GM23248 (cell line): ENCODE data around the gene GTF2H2C_2.
A peak's percentile ranks its signal among the peaks of the same experiment; 100 is the strongest.
"Not testable (repeated sequence)": the region's sequence is repeated elsewhere in the genome, so short reads cannot be mapped to it uniquely, and the experiment has no call there.

Source experiments
- DNase-seq: peaks from one replicate; pipeline ENCODE4 v3.0.0-alpha.2; 2015
- H2AFZ ChIP-seq: fragments of 200-600 bp; sonication (generic); 2 replicates; pipeline ENCODE4 v1.6.1; 2016; ENCODE audit warnings: antibody characterized with exemption
- H3F3A ChIP-seq: fragments of 200-600 bp; sonication (generic); 2 replicates; pipeline ENCODE4 v1.6.1; 2016; ENCODE audit warnings: mild to moderate bottlenecking, antibody characterized with exemption, mixed run types; ENCODE audit not compliant: insufficient read depth
- H3K27ac ChIP-seq: fragments of 200-600 bp; sonication (generic); 2 replicates; pipeline ENCODE4 v1.5.1; 2016; ENCODE audit warnings: mild to moderate bottlenecking
- H3K27me3 ChIP-seq: fragments of 200-600 bp; sonication (generic); replicated peaks from 2 replicates; pipeline ENCODE4 v1.6.1; 2016; ENCODE audit warnings: mild to moderate bottlenecking; ENCODE audit not compliant: insufficient read depth
- H3K36me3 ChIP-seq: fragments of 200-600 bp; sonication (generic); 2 replicates; pipeline ENCODE4 v1.6.1; 2016; ENCODE audit warnings: low read depth, mild to moderate bottlenecking
- H3K4me1 ChIP-seq: fragments of 200-600 bp; sonication (generic); 2 replicates; pipeline ENCODE4 v1.6.1; 2016; ENCODE audit warnings: mild to moderate bottlenecking; ENCODE audit not compliant: insufficient read depth
- H3K4me2 ChIP-seq: fragments of 200-600 bp; sonication (generic); one replicate; pipeline ENCODE4 v1.6.1; 2016; ENCODE audit warnings: mild to moderate bottlenecking; ENCODE audit not compliant: unreplicated experiment
- H3K4me3 ChIP-seq: fragments of 200-600 bp; sonication (generic); 2 replicates; pipeline ENCODE4 v1.5.1; 2016; ENCODE audit warnings: mild to moderate bottlenecking
- H3K79me2 ChIP-seq: fragments of 200-600 bp; sonication (generic); 2 replicates; pipeline ENCODE4 v1.6.1; 2016; ENCODE audit warnings: mild to moderate bottlenecking; ENCODE audit not compliant: insufficient read depth
- H3K9ac ChIP-seq: fragments of 200-600 bp; sonication (generic); 2 replicates; pipeline ENCODE4 v1.6.1; 2016; ENCODE audit warnings: mild to moderate bottlenecking
- H3K9me2 ChIP-seq: fragments of 200-600 bp; sonication (generic); 2 replicates; pipeline ENCODE4 v1.6.1; 2016; ENCODE audit warnings: mixed run types, mild to moderate bottlenecking, moderate library complexity; ENCODE audit not compliant: insufficient read depth
- H3K9me3 ChIP-seq: fragments of 200-600 bp; sonication (generic); one replicate; pipeline ENCODE4 v1.6.1; 2017; ENCODE audit warnings: low read depth
- H4K20me1 ChIP-seq: fragments of 200-600 bp; sonication (generic); 2 replicates; pipeline ENCODE4 v1.6.0; 2016; ENCODE audit not compliant: insufficient read depth
- WGBS, 2 experiments: methylation state at CpG; one replicate each; pipeline ENCODE4 v1.1.6; 2015 to 2017; ENCODE audit warnings: low lambda C conversion rate in 2 of 2, low coverage in 1 of 2; ENCODE audit errors: missing lambda C conversion rate in 2 of 2; 5-methylcytosine and 5-hydroxymethylcytosine counted together
- in situ Hi-C: fragments of 300-500 bp; cut with MboI; formaldehyde crosslinking; loops from 2 replicates; pipeline ENCODE4 v1.15.0; 2020

The GTF2H2C_2 gene

DNA sequence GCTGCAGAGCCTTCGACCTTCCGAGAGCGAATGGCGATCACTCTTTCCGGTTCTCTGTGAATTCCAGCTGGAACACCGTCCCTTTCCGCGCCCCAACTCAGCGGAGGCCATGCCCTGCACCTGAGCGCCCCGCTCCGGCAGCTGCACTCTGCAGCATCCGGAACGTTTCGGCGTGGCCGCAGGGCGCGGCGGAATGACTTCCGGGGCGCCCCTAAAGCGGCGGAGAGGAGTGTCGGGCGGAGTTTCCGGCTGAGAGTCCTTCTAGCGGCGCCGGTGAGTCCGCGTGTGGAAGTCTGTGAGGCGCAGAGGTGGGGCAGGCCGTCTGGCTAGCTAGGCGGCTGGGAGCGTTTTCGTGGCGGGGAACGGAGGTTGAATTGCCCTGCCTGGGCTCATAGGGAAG is at the start of gene GTF2H2C_2:
Gene GTF2H2C_2, plus strand, starts transcription at position 252 of the 400 bp plus-strand sequence.
- H3K9me2 ChIP-seq, H3K4me2 ChIP-seq, H3K9ac ChIP-seq, H4K20me1 ChIP-seq, in situ Hi-C loops, H3K79me2 ChIP-seq, H3K27ac ChIP-seq, H3K27me3 ChIP-seq, H2AFZ ChIP-seq, DNase-seq, H3K4me1 ChIP-seq, H3K9me3 ChIP-seq, H3K4me3 ChIP-seq, H3F3A ChIP-seq, H3K36me3 ChIP-seq: not testable (repeated sequence)
- WGBS, 2 experiments = no CpG with 5 or more reads among the region's 39 CpGs

DNA sequence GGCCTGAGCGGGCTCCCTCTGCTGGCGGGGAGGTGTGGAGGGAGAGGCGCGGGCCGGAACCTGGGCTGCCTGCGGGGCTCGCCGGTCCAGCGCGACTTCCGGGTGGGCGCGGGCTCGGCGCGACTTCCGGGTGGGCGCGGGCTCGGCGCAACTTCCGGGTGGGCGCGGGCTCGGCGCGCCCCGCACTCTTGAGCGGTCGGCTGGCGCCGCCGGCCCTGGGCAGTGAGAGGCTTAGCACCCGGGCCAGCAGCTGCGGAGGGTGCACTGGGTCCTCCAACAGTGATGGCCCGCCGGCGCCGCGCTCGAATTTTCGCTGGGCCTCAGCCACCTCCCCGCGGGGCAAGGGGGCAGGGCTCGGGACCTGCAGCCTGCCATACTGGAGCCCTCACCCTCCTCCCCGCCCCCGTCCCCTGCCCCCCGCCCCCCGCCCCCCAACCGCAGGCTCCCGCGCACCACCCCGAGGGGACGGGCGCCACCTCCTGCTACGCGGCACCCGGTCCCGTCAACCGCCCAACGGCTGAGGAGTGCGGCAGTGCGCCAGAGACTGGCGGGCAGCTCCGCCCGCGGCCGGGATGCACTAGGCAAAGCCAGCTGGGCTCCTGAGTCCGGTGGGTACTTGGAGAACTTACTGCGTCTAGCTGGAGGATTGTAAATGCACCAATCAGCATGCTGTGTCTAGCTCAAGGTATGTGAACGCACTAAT is 14.0 kb upstream of the GTF2H2C_2 start:
- DNase-seq = peak; percentile 76
- H4K20me1 ChIP-seq, H3K27me3 ChIP-seq, H3K4me1 ChIP-seq, H3K36me3 ChIP-seq, H3K79me2 ChIP-seq, H3F3A ChIP-seq, H3K9me2 ChIP-seq, H3K9me3 ChIP-seq, in situ Hi-C loops: not testable (repeated sequence)
- H3K4me3 ChIP-seq = peak overlapping the region; percentile 79
- WGBS, 2 experiments = 0 to 2% methylated on average over 16 to 25 of the region's 71 CpGs
- H2AFZ ChIP-seq = 0 out of 2 replicates have a peak overlapping the region, but pooled peaks have one; percentile 65
- peak overlapping the region; percentile 72 for H3K27ac ChIP-seq
- H3K4me2 ChIP-seq = peak overlapping the region; percentile 58
- peak overlapping the region; percentile 77 for H3K9ac ChIP-seq

DNA sequence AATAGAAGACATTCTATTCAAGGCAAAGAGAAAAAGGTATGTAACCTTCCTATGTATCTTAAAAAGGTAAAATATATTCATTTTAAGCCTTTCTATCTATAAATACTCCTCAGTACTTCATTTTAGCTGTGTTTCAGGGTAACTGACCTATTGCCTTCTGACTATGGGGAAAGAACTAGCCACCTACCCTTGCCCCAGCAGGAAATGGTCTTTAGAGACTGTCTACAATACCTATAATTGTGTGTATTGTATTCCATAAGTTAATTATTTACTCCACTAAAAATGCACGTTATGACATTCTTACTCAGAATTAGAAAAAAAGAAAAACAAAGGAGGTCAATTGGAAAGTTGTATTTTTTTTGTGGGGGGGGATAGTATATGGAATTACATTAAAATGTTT is 6.2 kb downstream of the GTF2H2C_2 start:
- H3K9me2 ChIP-seq, H3K36me3 ChIP-seq, H3K9ac ChIP-seq, H2AFZ ChIP-seq, in situ Hi-C loops, H3K4me3 ChIP-seq, H3K27ac ChIP-seq, H3K4me1 ChIP-seq, H3K79me2 ChIP-seq, H3K9me3 ChIP-seq, H3K4me2 ChIP-seq, H3K27me3 ChIP-seq, H3F3A ChIP-seq, H4K20me1 ChIP-seq, DNase-seq: not testable (repeated sequence)
- no CpG with 5 or more reads among the region's 1 CpG for WGBS, 2 experiments

DNA sequence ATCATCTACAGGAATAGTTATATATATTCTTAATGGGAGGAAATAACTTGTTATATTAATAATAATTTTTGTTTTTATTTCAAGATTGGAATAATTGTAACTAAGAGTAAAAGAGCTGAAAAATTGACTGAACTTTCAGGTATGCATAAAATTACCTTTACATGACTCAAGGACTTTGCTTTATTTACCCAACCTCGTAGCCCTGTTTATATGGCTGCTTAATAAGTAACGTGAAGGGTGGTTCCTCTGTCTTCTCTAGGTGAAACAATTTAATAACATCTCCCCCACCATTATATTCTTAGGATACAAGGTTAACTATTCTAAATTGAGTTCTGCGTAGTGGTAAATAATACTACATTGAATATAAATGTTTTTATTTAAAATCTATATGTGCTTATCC is 8.0 kb downstream of the GTF2H2C_2 start:
- H3K9ac ChIP-seq, H3K27me3 ChIP-seq, H3K79me2 ChIP-seq, H2AFZ ChIP-seq, H3K27ac ChIP-seq, H3K4me2 ChIP-seq, H3K9me2 ChIP-seq, H3K4me1 ChIP-seq, in situ Hi-C loops, H3F3A ChIP-seq, H3K36me3 ChIP-seq, H4K20me1 ChIP-seq, H3K4me3 ChIP-seq, H3K9me3 ChIP-seq, DNase-seq: not testable (repeated sequence)
- WGBS, 2 experiments = no CpG with 5 or more reads among the region's 3 CpGs

DNA sequence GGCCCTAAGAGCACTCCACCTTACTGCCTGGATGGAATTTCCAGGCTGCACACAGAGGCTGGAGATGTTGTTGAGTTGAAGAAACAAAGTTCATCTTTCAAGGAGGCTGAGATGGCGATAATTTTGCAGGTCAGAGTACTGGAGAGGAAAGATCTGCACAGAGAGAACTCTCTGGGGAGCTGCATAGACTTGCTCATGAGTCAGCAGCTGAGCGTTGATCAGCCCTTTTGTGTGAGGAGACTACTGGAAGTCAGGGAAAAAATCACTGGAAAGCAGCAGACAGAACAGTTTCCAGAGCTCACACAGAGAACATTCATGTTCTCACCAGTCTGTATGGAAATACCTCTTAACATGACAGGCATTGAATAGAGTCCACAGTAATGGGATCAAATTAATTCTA is 23.4 kb downstream of the GTF2H2C_2 start:
- H3K79me2 ChIP-seq, H3F3A ChIP-seq, in situ Hi-C loops, H3K4me1 ChIP-seq, H3K27me3 ChIP-seq, H2AFZ ChIP-seq, H3K4me2 ChIP-seq, H3K4me3 ChIP-seq, H3K9me2 ChIP-seq, H3K9me3 ChIP-seq, H3K36me3 ChIP-seq, H3K9ac ChIP-seq, H3K27ac ChIP-seq, H4K20me1 ChIP-seq, DNase-seq: not testable (repeated sequence)
- WGBS, 2 experiments = no CpG with 5 or more reads among the region's 2 CpGs

DNA sequence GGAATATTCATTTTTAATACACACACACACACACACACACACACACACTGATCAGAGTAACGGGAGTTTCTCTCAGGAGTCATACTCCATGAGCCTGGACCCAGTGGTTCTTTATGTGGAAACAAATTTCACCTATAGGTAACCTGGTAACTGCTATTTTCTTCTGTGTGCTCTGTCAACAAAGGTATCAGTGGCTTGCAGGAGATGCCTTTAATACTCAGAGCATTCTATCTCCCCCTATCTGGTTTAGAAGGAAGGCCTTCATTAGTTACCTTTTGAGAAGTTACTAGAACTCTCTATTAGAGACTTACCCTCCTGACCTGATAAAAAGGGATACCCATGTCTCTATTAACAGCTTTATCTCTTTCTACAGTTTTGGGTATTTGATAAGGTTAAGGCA is 34.4 kb downstream of the GTF2H2C_2 start:
- 86% methylated on average over 1 of the region's 1 CpG; no CpG with 5 or more reads in 1 of the 2 experiments for WGBS, 2 experiments
- H3K4me3 ChIP-seq, H3K27me3 ChIP-seq, in situ Hi-C loops, H3K9me2 ChIP-seq, H4K20me1 ChIP-seq, H3K9ac ChIP-seq, H3K9me3 ChIP-seq, H3F3A ChIP-seq, H3K4me2 ChIP-seq, DNase-seq, H3K27ac ChIP-seq, H3K4me1 ChIP-seq, H3K36me3 ChIP-seq, H3K79me2 ChIP-seq, H2AFZ ChIP-seq: not testable (repeated sequence)

DNA sequence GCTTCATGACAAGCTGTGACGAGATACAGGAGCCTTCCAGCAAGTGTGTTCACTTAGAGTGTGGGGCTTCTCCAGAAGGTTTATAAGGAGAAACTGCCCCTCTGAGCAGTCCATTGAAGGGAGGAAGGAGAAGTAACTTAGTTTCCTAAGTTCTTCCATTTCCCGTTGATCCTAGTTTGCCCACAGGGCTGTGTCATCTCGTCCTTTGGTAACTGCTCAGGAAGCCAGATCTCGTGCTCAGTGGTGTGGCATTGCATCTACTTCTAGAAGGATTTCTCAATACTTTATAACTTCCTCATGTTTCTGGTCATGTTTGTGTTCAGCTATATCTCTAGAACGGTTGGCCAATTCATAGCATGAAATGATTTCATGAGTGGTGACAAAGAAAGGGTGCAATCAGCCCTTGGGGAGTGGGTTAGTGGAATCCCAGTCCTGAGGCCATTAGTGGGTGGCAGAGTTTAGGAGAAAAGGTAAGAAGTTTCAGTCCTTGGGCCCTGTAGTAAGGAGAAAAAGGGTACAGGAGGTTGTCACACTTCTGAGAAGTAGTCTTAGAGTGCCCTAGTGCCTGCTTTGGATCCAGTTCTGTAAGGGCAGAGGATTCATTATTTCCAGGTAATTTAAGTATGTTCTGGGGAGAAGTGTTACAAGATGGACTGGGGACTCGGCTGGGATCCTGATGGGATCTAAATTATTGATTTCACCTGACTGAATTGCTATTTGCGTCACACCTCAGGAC is 36.2 kb downstream of the GTF2H2C_2 start:
- H3K36me3 ChIP-seq, H3F3A ChIP-seq, H3K4me1 ChIP-seq, H3K9me2 ChIP-seq, H2AFZ ChIP-seq, H3K27ac ChIP-seq, H3K79me2 ChIP-seq, H3K9ac ChIP-seq, H3K27me3 ChIP-seq, in situ Hi-C loops, H3K9me3 ChIP-seq, H4K20me1 ChIP-seq, H3K4me3 ChIP-seq, H3K4me2 ChIP-seq, DNase-seq: not testable (repeated sequence)
- no CpG with 5 or more reads among the region's 7 CpGs for WGBS, 2 experiments
